SK-N-MC (cell line): Measurements from ENCODE around the gene MRFAP1L1.

Experiments used
- EZH2 ChIP-seq: fragments of 200-600 bp; sonication (generic); IDR thresholded peaks from one replicate; pipeline ENCODE4 v1.6.1; 2017; ENCODE audit warnings: antibody characterized with exemption
- FOXP2 ChIP-seq: optimal IDR thresholded peaks from 2 replicates; pipeline ENCODE3; 2011; ENCODE audit warnings: mild to moderate bottlenecking, moderate library complexity; ENCODE audit not compliant: insufficient read depth; ENCODE audit errors: extremely low read length, control extremely low read depth
- POLR2AphosphoS5 ChIP-seq: IDR thresholded peaks from 2 replicates; pipeline ENCODE4 v1.6.1; 2012; ENCODE audit warnings: mild to moderate bottlenecking, low read depth, low read length, borderline replicate concordance

- TF ChIP-seq EZH2 (no peak), POLR2AphosphoS5 (no peak), FOXP2 (no peak)
Observed at GRCh38 chr4:6721121-6721520, 11.5 kb upstream of the MRFAP1L1 start.
